GM12892 (cell line): ENCODE data around the gene AEBP1.

Experiments
- POLR2A ChIP-seq: IDR thresholded peaks from 2 replicates; pipeline ENCODE4 v1.6.1; 2011; ENCODE audit warnings: low read depth, low read length, control low read depth
- POLR2AphosphoS5 ChIP-seq: IDR thresholded peaks from 2 replicates; pipeline ENCODE4 v1.6.1; 2011; ENCODE audit warnings: low read depth, low read length, control low read depth
- TAF1 ChIP-seq: IDR thresholded peaks from 2 replicates; pipeline ENCODE4 v1.6.1; 2011; ENCODE audit warnings: low read depth, mild to moderate bottlenecking, control low read depth, low read length, borderline replicate concordance

GRCh38 chr7:44111761-44112160 lies 7.6 kb downstream of the AEBP1 start:
- no peak for TF ChIP-seq POLR2AphosphoS5
- TF ChIP-seq TAF1 = no peak
- peak; percentile 20; the same call in 1 of the 2 replicates for TF ChIP-seq POLR2A
